HG03064 (cell line): ENCODE measurements around the gene SPATS2L.

Experiments
- ATAC-seq: cut with Tn5 transposase; IDR thresholded peaks from one replicate; pipeline ENCODE4 v1.9.1; 2021; ENCODE audit warnings: low read depth; ENCODE audit not compliant: unreplicated experiment

SPATS2L gene

GRCh38 chr2:200404615-200405014 lies 98.1 kb downstream of the SPATS2L start:
- no peak for ATAC-seq

DNA sequence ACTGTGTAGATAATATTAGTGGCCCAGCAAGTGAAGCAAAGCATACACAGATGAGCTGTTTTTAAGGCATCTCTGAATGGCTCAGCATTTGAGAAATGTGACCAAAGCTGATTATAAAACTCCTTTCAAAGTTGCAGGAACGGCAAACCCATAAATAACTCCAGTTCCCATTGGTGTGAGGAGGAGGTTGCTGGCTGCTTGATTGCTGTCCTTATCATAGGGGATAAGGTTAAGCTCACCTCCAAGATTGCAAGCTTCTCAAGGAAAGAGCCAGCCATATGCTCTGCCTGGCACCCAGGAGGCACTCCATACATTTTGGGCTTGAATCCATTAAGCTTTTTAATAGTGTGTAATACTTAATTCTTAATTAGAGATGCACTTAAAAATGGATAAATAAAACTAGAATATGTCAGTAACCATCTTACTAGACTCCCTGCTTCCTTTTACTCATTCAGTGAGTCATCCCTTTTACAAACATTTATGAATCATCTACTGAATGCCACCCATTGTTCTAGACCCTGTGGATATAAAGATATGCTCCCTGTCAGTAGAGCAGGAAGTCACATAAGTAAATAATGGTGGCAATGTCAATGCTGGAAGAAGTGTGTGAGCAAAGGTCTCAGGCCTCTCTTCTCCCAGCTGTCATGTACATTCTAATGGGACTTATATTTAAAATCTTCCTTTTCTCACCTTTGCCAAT lies 99.3 kb downstream of the SPATS2L start:
- no peak for ATAC-seq

DNA sequence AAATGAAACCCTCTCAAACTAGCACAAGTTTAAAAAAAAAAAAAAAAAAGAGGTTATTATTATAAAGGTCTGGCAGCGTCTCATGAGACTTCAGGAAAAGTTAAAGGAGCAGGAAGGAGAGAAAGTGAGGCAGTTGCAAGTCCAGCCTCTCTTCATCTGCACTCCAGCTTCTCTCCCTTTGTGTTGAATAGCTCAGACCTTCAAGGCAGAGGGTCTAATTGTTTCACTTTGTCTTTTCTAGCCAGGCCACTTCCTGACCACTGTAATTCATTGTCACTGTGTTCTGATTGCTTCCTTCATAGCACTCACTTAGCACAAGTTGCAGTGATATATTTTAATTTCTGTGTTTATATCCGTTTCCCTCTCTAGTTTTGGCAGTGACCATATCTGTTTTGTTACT lies 99.9 kb downstream of the SPATS2L start:
- ATAC-seq: no peak

GRCh38 chr2:200408428-200409316 lies 102.2 kb downstream of the SPATS2L start:
- ATAC-seq: no peak

DNA sequence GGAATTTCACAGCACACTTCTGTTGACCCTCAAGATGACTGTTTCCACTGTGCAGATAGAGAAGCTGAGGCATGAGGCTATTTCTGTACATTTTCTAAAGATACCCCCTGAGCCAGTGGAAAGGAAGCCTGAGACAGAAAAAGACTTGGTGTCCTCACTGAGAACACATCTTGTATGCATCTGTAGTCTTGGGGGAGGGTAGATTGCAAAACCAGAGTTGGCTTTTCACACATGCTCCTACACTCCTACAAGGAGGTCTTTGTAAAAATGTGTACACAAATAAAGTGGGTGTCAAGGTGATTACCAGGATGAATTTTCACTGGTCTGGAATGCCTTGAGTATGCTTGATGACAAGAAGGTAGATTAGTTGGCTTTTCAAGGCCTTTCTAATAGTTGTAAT lies 105.3 kb downstream of the SPATS2L start:
- ATAC-seq: no peak

DNA sequence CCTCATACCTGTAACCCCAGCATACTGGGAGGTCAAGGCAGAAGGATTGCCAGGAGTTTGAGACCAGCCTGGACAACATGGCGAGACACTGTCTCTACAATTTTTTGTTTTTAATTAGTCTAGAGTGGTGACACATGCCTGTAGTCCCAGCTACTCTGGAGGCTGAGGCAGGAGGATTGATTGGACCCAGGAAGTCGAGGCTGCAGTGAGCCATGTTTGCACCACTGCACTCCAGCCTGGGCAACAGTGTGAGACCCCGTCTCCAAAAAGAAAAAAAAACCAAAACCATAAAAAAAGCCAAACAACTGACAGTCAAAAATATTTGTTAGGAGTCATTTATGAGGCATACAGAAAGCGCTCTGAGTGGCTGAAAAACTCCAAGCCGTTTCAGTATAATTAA lies 107.9 kb downstream of the SPATS2L start:
- no peak for ATAC-seq

DNA sequence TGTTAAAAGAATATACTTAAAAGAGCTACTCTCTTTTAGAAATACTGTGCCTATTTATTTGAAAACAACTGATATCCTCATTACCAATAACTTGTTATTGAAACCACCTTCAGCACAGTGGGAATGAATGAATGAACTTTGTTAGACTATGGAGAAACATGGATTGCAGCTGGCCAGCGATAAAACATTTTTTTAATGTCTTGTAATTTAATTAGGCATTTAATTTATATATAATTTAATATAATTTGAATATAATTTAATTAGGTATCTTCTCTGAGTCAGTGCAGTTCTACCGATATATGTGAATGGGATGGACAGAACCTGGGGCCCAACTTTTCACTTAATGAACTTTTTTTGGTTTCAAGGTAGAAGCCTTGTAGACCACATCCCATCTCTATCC lies 109.0 kb downstream of the SPATS2L start:
- no peak for ATAC-seq

- ATAC-seq: no peak
Observed at GRCh38 chr2:200416878-200417277, 110.4 kb downstream of the SPATS2L start.

DNA sequence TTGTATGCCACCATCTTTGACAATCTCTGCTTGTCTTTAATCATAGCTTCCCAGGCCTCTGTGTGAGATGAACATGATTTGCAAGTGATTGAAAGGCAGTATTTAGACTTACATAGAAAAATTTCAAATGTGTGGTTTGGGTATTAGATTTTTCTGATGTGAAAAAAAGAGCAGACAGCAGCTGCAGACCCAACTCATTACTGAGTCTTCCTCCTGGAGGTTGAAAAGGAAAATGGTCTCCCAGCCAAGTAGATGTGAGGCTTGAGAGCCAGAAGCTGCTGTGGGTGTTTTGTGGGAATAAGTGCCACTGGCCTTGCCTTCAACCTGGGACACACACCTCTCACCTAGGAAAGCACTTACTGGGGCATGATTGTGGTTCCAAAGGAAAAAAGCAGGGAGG lies 110.9 kb downstream of the SPATS2L start:
- ATAC-seq: no peak

GRCh38 chr2:200418399-200418798 lies 111.9 kb downstream of the SPATS2L start:
- no peak for ATAC-seq

DNA sequence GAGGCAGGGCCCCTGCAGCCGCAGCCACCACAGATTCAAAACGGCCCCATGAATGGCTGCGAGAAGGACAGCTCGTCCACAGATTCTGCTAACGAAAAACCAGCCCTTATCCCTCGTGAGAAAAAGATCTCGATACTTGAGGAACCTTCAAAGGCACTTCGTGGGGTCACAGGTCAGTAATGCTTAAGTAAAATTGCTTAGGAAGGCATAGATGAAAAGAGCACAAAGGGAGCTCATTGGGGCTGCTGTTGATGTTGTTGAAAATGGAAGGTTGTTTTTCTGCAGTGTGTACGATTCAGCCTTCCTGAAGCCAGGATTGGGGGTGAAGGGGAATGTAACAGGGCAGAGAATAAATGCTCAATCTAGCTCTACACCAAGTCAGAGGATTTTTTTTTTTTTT lies 112.8 kb downstream of the SPATS2L start:
- no peak for ATAC-seq

GRCh38 chr2:200421270-200421669 lies 114.8 kb downstream of the SPATS2L start:
- ATAC-seq: no peak

- ATAC-seq: no peak
Observed at GRCh38 chr2:200422071-200422470, 115.6 kb downstream of the SPATS2L start.

DNA sequence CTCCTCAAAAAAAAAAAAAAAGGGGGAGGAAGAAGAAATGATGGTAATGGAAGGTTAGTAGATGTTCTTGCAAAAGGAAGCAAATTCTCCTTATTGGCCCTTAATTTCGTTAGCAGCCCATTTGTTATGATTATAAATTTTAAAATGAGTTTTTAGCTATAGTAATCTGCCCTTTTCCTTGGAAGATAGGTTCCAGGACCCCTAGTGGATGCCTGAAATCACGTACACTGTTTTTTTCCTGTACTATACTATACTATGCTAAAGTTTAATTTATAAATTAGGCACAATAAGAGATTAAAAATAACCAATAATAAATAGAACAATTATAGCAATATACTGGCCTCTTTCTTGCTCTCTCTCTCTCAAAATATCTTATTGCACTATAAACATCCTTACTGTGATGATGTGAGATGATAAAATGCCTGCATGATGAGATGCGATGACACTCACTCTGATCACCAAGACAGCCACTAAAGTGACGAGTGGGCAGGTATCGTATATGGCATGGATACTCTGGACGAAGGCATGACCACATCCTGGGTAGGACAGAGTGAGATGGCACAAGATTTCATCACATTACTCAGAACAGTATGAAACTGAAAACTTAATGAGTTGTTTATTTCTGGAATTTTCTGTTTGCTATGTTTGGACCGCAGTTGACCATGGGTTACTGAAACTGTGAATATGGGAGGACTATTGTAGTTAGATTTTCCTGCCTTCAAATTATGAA lies 116.2 kb downstream of the SPATS2L start:
- no peak for ATAC-seq

GRCh38 chr2:200423541-200423940 lies 117.0 kb downstream of the SPATS2L start:
- no peak for ATAC-seq

GRCh38 chr2:200425026-200425821 lies 118.7 kb downstream of the SPATS2L start:
- no peak for ATAC-seq

DNA sequence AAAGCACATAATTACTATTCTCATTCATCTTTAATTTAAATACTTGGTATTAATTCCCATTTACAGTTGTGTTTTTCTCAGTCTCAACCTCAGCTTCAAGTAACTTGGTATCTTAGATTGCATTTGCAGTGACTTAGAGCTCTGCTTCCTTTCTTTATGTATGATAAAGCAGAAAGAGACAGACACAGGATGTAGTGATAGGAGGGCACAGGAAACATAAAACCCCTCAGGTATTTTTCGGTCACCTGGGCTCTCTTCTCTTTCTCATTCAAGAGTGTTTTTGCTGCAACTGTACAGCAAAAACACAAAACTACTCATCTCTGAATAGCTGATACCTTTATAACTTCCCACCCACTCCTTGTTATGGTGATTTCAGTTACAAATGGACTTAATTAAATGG lies 120.3 kb downstream of the SPATS2L start:
- ATAC-seq: no peak

GRCh38 chr2:200428961-200429665 lies 122.6 kb downstream of the SPATS2L start:
- ATAC-seq: peak; percentile 61

DNA sequence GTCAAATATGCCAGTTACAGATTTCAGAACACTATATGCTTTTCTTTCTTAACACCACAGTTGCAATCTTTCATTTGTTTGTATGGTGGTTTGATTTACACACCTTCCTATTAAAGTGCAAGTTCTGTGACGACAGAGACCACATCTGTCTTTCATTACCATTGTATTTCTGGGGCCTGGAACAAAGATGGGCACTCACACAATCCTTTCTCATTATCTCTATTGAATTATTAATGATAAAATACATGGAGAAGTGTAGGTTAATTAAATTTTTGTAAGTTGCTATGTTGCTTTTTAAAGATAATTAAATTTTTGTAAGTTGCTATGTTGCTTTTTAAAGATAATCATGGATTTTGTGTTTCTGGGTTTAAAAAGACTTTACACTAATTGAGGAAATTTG lies 123.5 kb downstream of the SPATS2L start:
- no peak for ATAC-seq
